CD14-positive monocyte (primary cell): Measurements from ENCODE around the gene PLEKHA7. TPM values are rescaled to one million over a fixed set of nuclear protein-coding genes. Genes with fewer than 3 reads are reported as not detected.

Experiments used
- DNase-seq, 3 donors: peaks; one replicate each; pipeline ENCODE4 v3.0.0-alpha.2; 2011 to 2022
- H2AFZ ChIP-seq: 2 replicates; pipeline ENCODE4 v1.6.0; 2012; ENCODE audit warnings: mild to moderate bottlenecking, low read depth, low read length, inconsistent platforms; ENCODE audit not compliant: insufficient read depth, poor library complexity, severe bottlenecking
- H3K27ac ChIP-seq, 2 donors: 1 replicate in 1 of 2; 2 replicates in 1 of 2; pipeline ENCODE4 v1.5.1; 2012 to 2013; ENCODE audit warnings: low read length in 2 of 2, control low read depth in 1 of 2, inconsistent platforms in 1 of 2, low read depth in 1 of 2, mild to moderate bottlenecking in 1 of 2
- H3K27me3 ChIP-seq, 2 donors: one replicate each; pipeline versions ENCODE4 v1.6.0 to v1.6.1; 2011 to 2013; ENCODE audit warnings: low read length in 2 of 2; ENCODE audit not compliant: control insufficient read depth in 2 of 2, insufficient read depth in 2 of 2
- H3K36me3 ChIP-seq, 2 donors: replicated peaks in 1 of 2; 1 replicate in 1 of 2; 2 replicates in 1 of 2; pipeline versions ENCODE4 v1.5.1 to v1.6.1; 2012 to 2013; ENCODE audit warnings: low read length in 2 of 2, control low read depth in 1 of 2, inconsistent platforms in 1 of 2, mild to moderate bottlenecking in 1 of 2; ENCODE audit not compliant: insufficient read depth in 2 of 2, control insufficient read depth in 1 of 2
- H3K4me1 ChIP-seq, 2 donors: 1 replicate in 1 of 2; 2 replicates in 1 of 2; pipeline versions ENCODE4 v1.5.1 to v1.6.1; 2012 to 2013; ENCODE audit warnings: low read length in 2 of 2, control low read depth in 1 of 2, inconsistent platforms in 1 of 2, mild to moderate bottlenecking in 1 of 2, moderate library complexity in 1 of 2; ENCODE audit not compliant: insufficient read depth in 2 of 2, control insufficient read depth in 1 of 2
- H3K4me2 ChIP-seq: replicated peaks from 2 replicates; pipeline ENCODE3; 2012; ENCODE audit warnings: low read length, moderate library complexity, mild to moderate bottlenecking; ENCODE audit not compliant: poor library complexity, severe bottlenecking; ENCODE audit errors: extremely low read depth
- H3K4me3 ChIP-seq, 3 experiments: fragments of 200-600 bp in 1 of 3; sonication (generic) in 1 of 3; replicated peaks in 1 of 3; 1 replicate in 2 of 3; 2 replicates in 1 of 3; pipeline ENCODE4 v1.5.1; 2011 to 2013; ENCODE audit warnings: low read length in 3 of 3, mild to moderate bottlenecking in 3 of 3, control low read depth in 2 of 3, low read depth in 2 of 3, inconsistent platforms in 1 of 3, moderate library complexity in 1 of 3
- H3K79me2 ChIP-seq: 2 replicates; pipeline ENCODE4 v1.6.0; 2012; ENCODE audit warnings: mild to moderate bottlenecking, control low read depth, inconsistent platforms, low read length, moderate library complexity; ENCODE audit not compliant: insufficient read depth
- H3K9ac ChIP-seq: 2 replicates; pipeline ENCODE4 v1.6.0; 2017; ENCODE audit warnings: low read length, mild to moderate bottlenecking; ENCODE audit not compliant: insufficient read depth, poor library complexity, severe bottlenecking
- H3K9me3 ChIP-seq, 2 donors: replicated peaks in 1 of 2; 1 replicate in 1 of 2; 2 replicates in 1 of 2; pipeline versions ENCODE4 v1.5.1 to v1.6.1; 2012 to 2013; ENCODE audit warnings: low read length in 2 of 2, control low read depth in 1 of 2; ENCODE audit not compliant: control insufficient read depth in 1 of 2, insufficient read depth in 1 of 2
- H4K20me1 ChIP-seq: 2 replicates; pipeline ENCODE4 v1.6.0; 2012; ENCODE audit warnings: mild to moderate bottlenecking, low read length, control low read depth, moderate library complexity; ENCODE audit not compliant: insufficient read depth
- H3K27ac Mint-ChIP-seq, 7 donors: one replicate each; pipeline ENCODE4 v1.8.0; 2020; ENCODE audit warnings: mild to moderate bottlenecking in 7 of 7, mixed read lengths in 7 of 7, moderate library complexity in 6 of 7, inconsistent platforms in 2 of 7
- H3K27me3 Mint-ChIP-seq, 3 donors: one replicate each; pipeline ENCODE4 v1.8.0; 2021 to 2022; ENCODE audit warnings: low read depth in 3 of 3, mild to moderate bottlenecking in 3 of 3, mixed read lengths in 3 of 3, moderate library complexity in 3 of 3, inconsistent platforms in 1 of 3
- H3K36me3 Mint-ChIP-seq, 2 donors: one replicate each; pipeline ENCODE4 v1.8.0; 2020; ENCODE audit warnings: mixed read lengths in 2 of 2, inconsistent platforms in 1 of 2, mild to moderate bottlenecking in 1 of 2
- H3K4me1 Mint-ChIP-seq: one replicate; pipeline ENCODE4 v1.8.0; 2020; ENCODE audit warnings: mild to moderate bottlenecking, mixed read lengths
- H3K4me3 Mint-ChIP-seq, 2 donors: one replicate each; pipeline ENCODE4 v1.8.0; 2020; ENCODE audit warnings: mild to moderate bottlenecking in 2 of 2, mixed read lengths in 2 of 2, moderate library complexity in 1 of 2
- H3K9me3 Mint-ChIP-seq, 7 donors: one replicate each; pipeline ENCODE4 v1.8.0; 2020 to 2022; ENCODE audit warnings: mixed read lengths in 7 of 7, mild to moderate bottlenecking in 6 of 7, moderate library complexity in 6 of 7, inconsistent platforms in 2 of 7
- CTCF ChIP-seq: fragments of 200-600 bp; IDR thresholded peaks from one replicate; pipeline ENCODE4 v1.8.0; 2022; ENCODE audit warnings: antibody characterized with exemption, mild to moderate bottlenecking
- WGBS: methylation state at CpG from one replicate; pipeline ENCODE4 v1.1.5; 2013; ENCODE audit warnings: missing lambda C conversion rate; ENCODE audit not compliant: insufficient coverage; 5-methylcytosine and 5-hydroxymethylcytosine counted together
- intact Hi-C, 2 donors: fragments of 100-400 bp; cut with micrococcal nuclease; formaldehyde crosslinking; loops; one replicate each; pipeline versions ENCODE4 v1.15.0 to v1.15.1; 2023
- polyA plus RNA-seq, 3 donors: library from polyadenylated mRNA; depleted of rRNA in 1 of 3; unstranded in 2 of 3; stranded (reverse) in 1 of 3; fragments of 300-500 nt in 2 of 3; fragments of >200 nt in 1 of 3; fragmentation: Illumina TruSeq in 2 of 3; gene quantifications; 1 replicate in 2 of 3; 2 replicates in 1 of 3; pipeline ENCODE4 v1.2.3, GENCODE V29; 2012 to 2021

PLEKHA7 gene
- polyA plus RNA-seq, 3 donors = 0.05 to 0.92 (median 0.22) TPM

DNA sequence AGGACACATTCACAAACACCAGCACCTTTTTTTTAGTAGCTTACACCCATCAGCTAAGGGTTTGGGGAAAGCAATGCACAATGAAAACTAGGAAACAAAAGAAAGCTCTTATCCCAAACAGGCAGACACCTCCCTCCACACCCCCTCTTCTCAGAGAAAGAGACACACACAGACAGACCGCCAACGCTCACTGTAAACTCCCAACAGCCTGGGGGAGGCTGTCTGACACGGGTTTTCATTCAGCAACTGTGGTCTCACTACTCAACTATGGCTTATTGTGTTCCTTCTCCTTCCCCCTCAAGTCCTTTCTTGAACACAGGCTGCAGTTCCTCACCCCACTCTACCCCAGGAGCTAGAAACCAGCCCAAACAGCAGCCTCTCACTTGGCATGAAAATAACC is 152.4 kb downstream of the PLEKHA7 start:
- intact Hi-C loops = no loop called here

DNA sequence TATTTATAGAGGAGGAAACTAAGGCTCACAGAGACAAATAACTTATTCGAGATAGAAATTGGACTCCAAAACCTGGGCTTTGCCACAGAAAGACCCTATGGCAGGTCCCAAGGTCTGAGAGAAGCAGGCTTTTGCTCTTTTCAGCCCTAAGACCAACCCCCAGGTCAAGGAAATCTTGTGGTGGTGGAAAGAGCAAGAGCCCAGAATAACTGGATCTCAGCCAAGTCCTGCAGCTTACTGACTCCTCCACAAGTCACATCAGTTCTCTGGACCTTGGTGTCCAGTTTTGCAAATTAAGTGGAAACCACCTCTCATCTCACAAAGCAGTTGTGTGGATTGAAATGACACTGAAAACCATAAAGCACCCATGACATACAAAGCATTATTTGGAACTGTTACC is 153.6 kb downstream of the PLEKHA7 start:
- H3K4me1 ChIP-seq = no peaks in the 10 kb centered on the region
- H3K4me3 Mint-ChIP-seq = no peak overlapping the region
- WGBS = no CpG with 5 or more reads among the region's 1 CpG
- H3K36me3 ChIP-seq = no peaks in the 10 kb centered on the region
- peaks cover 2% of the 10 kb centered on the region for H3K4me1 Mint-ChIP-seq
- H3K27me3 ChIP-seq = no peaks in the 10 kb centered on the region
- H3K4me3 ChIP-seq = no peak overlapping the region
- no peak overlapping the region for H3K9ac ChIP-seq
- H3K79me2 ChIP-seq = no peaks in the 10 kb centered on the region
- no peak overlapping the region for H3K27ac Mint-ChIP-seq
- H3K9me3 Mint-ChIP-seq = no peaks in the 10 kb centered on the region
- no peaks in the 10 kb centered on the region for H4K20me1 ChIP-seq
- peaks cover 2 to 8% (median 3%) of the 10 kb centered on the region in 3 donors for H3K27me3 Mint-ChIP-seq
- no peak overlapping the region for H3K27ac ChIP-seq
- no peak for TF ChIP-seq CTCF
- no peak for DNase-seq
- H3K4me2 ChIP-seq = no peak overlapping the region
- H2AFZ ChIP-seq = no peak overlapping the region
- no peaks in the 10 kb centered on the region for H3K9me3 ChIP-seq
- intact Hi-C loops = no loop called here
- no peaks in the 10 kb centered on the region for H3K36me3 Mint-ChIP-seq

More for the DNA sequence above, 152.4 kb downstream of the PLEKHA7 start:
- Histone ChIP-seq H4K20me1 (no peaks in the 10 kb centered on the region), H3K36me3 (no peaks in the 10 kb centered on the region), H3K4me1 (no peaks in the 10 kb centered on the region), H3K79me2 (no peaks in the 10 kb centered on the region), H3K9ac (no peak overlapping the region), H3K4me3 (no peak overlapping the region), H3K27ac (no peak overlapping the region), H3K27me3 (no peaks in the 10 kb centered on the region), H2AFZ (no peak overlapping the region), H3K9me3 (no peaks in the 10 kb centered on the region), H3K4me2 (no peak overlapping the region)
- no peak for DNase-seq
- peaks cover 2 to 8% (median 3%) of the 10 kb centered on the region in 3 donors for H3K27me3 Mint-ChIP-seq
- H3K4me1 Mint-ChIP-seq = peaks cover 2% of the 10 kb centered on the region
- no peaks in the 10 kb centered on the region for H3K36me3 Mint-ChIP-seq
- no peak overlapping the region for H3K4me3 Mint-ChIP-seq
- no peak for TF ChIP-seq CTCF
- no peak overlapping the region for H3K27ac Mint-ChIP-seq
- no peaks in the 10 kb centered on the region for H3K9me3 Mint-ChIP-seq
- 80% methylated on average over 1 of the region's 3 CpGs for WGBS
